Esophagus muscularis mucosa (tissue), 3 donors: ENCODE results near the gene TLK2.

ENCODE experiments used
- CTCF ChIP-seq, 3 experiments: fragments of 200-600 bp in 2 of 3; fragments of 450-650 bp in 1 of 3; sonication (generic) in 2 of 3; IDR thresholded peaks; one replicate each; pipeline ENCODE4 v1.5.1; 2017 to 2019; ENCODE audit warnings: antibody characterized with exemption in 3 of 3, mild to moderate bottlenecking in 2 of 3, moderate library complexity in 1 of 3
- POLR2A ChIP-seq: fragments of 450-650 bp; IDR thresholded peaks from one replicate; pipeline ENCODE4 v1.6.1; 2017; ENCODE audit warnings: antibody characterized with exemption, moderate library complexity, mild to moderate bottlenecking, low read depth
- POLR2AphosphoS5 ChIP-seq, 2 donors: sonication (generic); formaldehyde crosslinking; IDR thresholded peaks; one replicate each; pipeline ENCODE4 v1.6.1; 2017; ENCODE audit warnings: antibody characterized with exemption in 2 of 2

- no peak for TF ChIP-seq POLR2AphosphoS5 (IDR thresholded peaks at IDR 0.05)
- TF ChIP-seq POLR2A: no peak
- no peak for TF ChIP-seq CTCF (IDR thresholded peaks at IDR 0.05)
These were observed 178.6 kb downstream of the TLK2 start for GRCh38 chr17:62657145-62657665.
